Sigmoid colon (tissue), 7 donors: Measurements from ENCODE around the gene CD81. TPM values are rescaled to one million over a fixed set of nuclear protein-coding genes. Genes with fewer than 3 reads are reported as not detected.

Experiments
- DNase-seq: peaks from one replicate; pipeline ENCODE4 v3.0.0-alpha.2; 2019
- H3K27ac ChIP-seq, 4 donors: fragments of 200-600 bp; sonication (generic); one replicate each; pipeline ENCODE4 v1.5.1; 2016 to 2019; ENCODE audit warnings: mild to moderate bottlenecking in 1 of 4
- H3K27me3 ChIP-seq, 3 donors: fragments of 200-600 bp; sonication (generic); one replicate each; pipeline ENCODE4 v1.5.1; 2019; ENCODE audit warnings: mild to moderate bottlenecking in 1 of 3
- H3K36me3 ChIP-seq, 4 donors: fragments of 200-600 bp; sonication (generic); one replicate each; pipeline ENCODE4 v1.5.1; 2016 to 2019
- H3K4me1 ChIP-seq, 4 donors: fragments of 200-600 bp; sonication (generic); one replicate each; pipeline ENCODE4 v1.5.1; 2017 to 2019
- H3K4me3 ChIP-seq, 4 donors: fragments of 200-600 bp; sonication (generic); one replicate each; pipeline ENCODE4 v1.5.1; 2017 to 2019; ENCODE audit warnings: mild to moderate bottlenecking in 2 of 4, moderate library complexity in 1 of 4
- H3K9me3 ChIP-seq, 4 donors: fragments of 200-600 bp in 3 of 4; sonication (generic) in 3 of 4; one replicate each; pipeline versions ENCODE4 v1.5.1 to v1.6.1; 2013 to 2019
- CTCF ChIP-seq, 4 experiments: fragments of 450-650 bp in 3 of 4; fragments of 200-600 bp in 1 of 4; IDR thresholded peaks; one replicate each; pipeline ENCODE4 v1.5.1; 2016 to 2019; ENCODE audit warnings: antibody characterized with exemption in 4 of 4, mild to moderate bottlenecking in 3 of 4, moderate library complexity in 2 of 4
- EP300 ChIP-seq, 4 donors: sonication (generic); formaldehyde crosslinking; IDR thresholded peaks; one replicate each; pipeline ENCODE4 v1.6.1; 2017; ENCODE audit warnings: antibody characterized with exemption in 4 of 4
- POLR2A ChIP-seq, 2 donors: fragments of 450-650 bp; IDR thresholded peaks; one replicate each; pipeline ENCODE4 v1.6.1; 2016; ENCODE audit warnings: antibody characterized with exemption in 2 of 2, mild to moderate bottlenecking in 2 of 2, moderate library complexity in 2 of 2
- POLR2AphosphoS5 ChIP-seq, 4 donors: sonication (generic); formaldehyde crosslinking; IDR thresholded peaks; one replicate each; pipeline ENCODE4 v1.6.1; 2017; ENCODE audit warnings: antibody characterized with exemption in 4 of 4
- WGBS, 2 donors: extraction: QIAGEN DNeasy Blood & Tissue Kit; methylation state at CpG; one replicate each; pipeline ENCODE4 v1.1.7; 2013; 5-methylcytosine and 5-hydroxymethylcytosine counted together
- intact Hi-C: fragments of 100-400 bp; cut with DNase I; formaldehyde crosslinking; loops from one replicate; pipeline ENCODE4 v1.15.1; 2023
- polyA plus RNA-seq, 3 donors: library from polyadenylated mRNA; stranded (reverse); fragments of 200-250 nt; gene quantifications; one replicate each; pipeline ENCODE4 v1.2.3, GENCODE V29; 2013
- total RNA-seq, 4 donors: library from RNA; depleted of rRNA; stranded (reverse); fragments of >200 nt; gene quantifications; one replicate each; pipeline ENCODE4 v1.1.0, GENCODE V29; 2016
- donor health status: healthy with polysubstance abuse.
- donor health status: Bipolar disorder and iron deficiency.
- donor health status: healthy.

Gene CD81
- total and polyA plus RNA-seq, 7 donors: 67.9 to 625 (median 401) TPM

GRCh38 chr11:2360081-2360642 is 16.9 kb upstream of the CD81 start:
- H3K9me3 ChIP-seq: no peaks in the 10 kb centered on the region
- intact Hi-C loops: no loop called here

DNA sequence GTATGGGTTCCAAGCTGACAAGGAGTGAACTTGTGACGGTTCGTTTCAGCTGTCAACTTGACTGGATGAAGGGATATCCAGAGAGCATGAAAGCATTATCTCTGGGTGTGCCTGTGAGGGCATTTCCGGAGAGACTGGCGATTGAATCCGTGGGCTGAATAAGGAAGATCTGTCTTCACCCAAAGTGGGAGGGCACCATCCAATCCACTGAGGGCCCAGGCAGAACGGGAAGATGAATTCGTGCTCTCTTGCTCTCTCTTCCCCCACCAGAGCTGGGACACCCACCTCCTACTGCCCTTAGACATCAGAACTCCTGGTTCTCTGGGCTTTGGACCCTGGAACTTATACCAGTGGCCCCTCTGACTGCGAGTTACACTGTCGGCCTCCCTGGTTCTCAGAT is 15.5 kb upstream of the CD81 start:
- 83 to 89% methylated on average over 9 of the region's 9 CpGs for WGBS, 2 donors
- intact Hi-C loops: no loop called here
- TF ChIP-seq EP300 (IDR thresholded peaks at IDR 0.05): no peak
- no peak for TF ChIP-seq CTCF (IDR thresholded peaks at IDR 0.05)
- TF ChIP-seq POLR2AphosphoS5 (IDR thresholded peaks at IDR 0.05): no peak
- no peak for TF ChIP-seq POLR2A (IDR thresholded peaks at IDR 0.05)

More at GRCh38 chr11:2360081-2360642, 16.9 kb upstream of the CD81 start:
- no peaks in the 10 kb centered on the region for H3K4me1 ChIP-seq
- no peak overlapping the region for H3K27ac ChIP-seq
- H3K27me3 ChIP-seq: no peaks in the 10 kb centered on the region
- H3K36me3 ChIP-seq: no peaks in the 10 kb centered on the region
- TF ChIP-seq POLR2AphosphoS5 (IDR thresholded peaks at IDR 0.05) (no peak), EP300 (IDR thresholded peaks at IDR 0.05) (no peak), CTCF (IDR thresholded peaks at IDR 0.05) (no peak), POLR2A (IDR thresholded peaks at IDR 0.05) (no peak)
- 93% methylated on average over 14 of the region's 14 CpGs for WGBS, 2 donors
- H3K4me3 ChIP-seq: no peak overlapping the region
- no peak for DNase-seq

GRCh38 chr11:2362414-2362813 is 14.7 kb upstream of the CD81 start:
- H3K36me3 ChIP-seq: no peaks in the 10 kb centered on the region
- H3K27me3 ChIP-seq: no peaks in the 10 kb centered on the region
- no peak for DNase-seq
- no peaks in the 10 kb centered on the region for H3K9me3 ChIP-seq
- H3K4me3 ChIP-seq: no peak overlapping the region
- peaks cover 0 to 13% (median 10%) of the 10 kb centered on the region in 4 donors for H3K4me1 ChIP-seq
- H3K27ac ChIP-seq: no peak overlapping the region
- intact Hi-C loops: no loop called here
- WGBS, 2 donors: 82 to 88% methylated on average over 7 of the region's 7 CpGs
- no peak for TF ChIP-seq EP300 (IDR thresholded peaks at IDR 0.05)
- no peak for TF ChIP-seq POLR2AphosphoS5 (IDR thresholded peaks at IDR 0.05)
- TF ChIP-seq POLR2A (IDR thresholded peaks at IDR 0.05): no peak
- no peak for TF ChIP-seq CTCF (IDR thresholded peaks at IDR 0.05)

More for the DNA sequence above, 15.5 kb upstream of the CD81 start:
- Histone ChIP-seq H3K4me1 (peaks cover 0 to 12% (median 9%) of the 10 kb centered on the region in 4 donors), H3K36me3 (no peaks in the 10 kb centered on the region), H3K27me3 (no peaks in the 10 kb centered on the region), H3K9me3 (no peaks in the 10 kb centered on the region), H3K4me3 (no peak overlapping the region), H3K27ac (no peak overlapping the region)
- DNase-seq: no peak

GRCh38 chr11:2363130-2363529 is 14.0 kb upstream of the CD81 start:
- H3K9me3 ChIP-seq: no peaks in the 10 kb centered on the region
- no peaks in the 10 kb centered on the region for H3K27me3 ChIP-seq
- no peak overlapping the region for H3K4me3 ChIP-seq
- 88 to 91% methylated on average over 10 of the region's 10 CpGs for WGBS, 2 donors
- no peaks in the 10 kb centered on the region for H3K36me3 ChIP-seq
- H3K27ac ChIP-seq: no peak overlapping the region
- intact Hi-C loops: no loop called here
- no peak for DNase-seq
- TF ChIP-seq POLR2AphosphoS5 (IDR thresholded peaks at IDR 0.05) (no peak), CTCF (IDR thresholded peaks at IDR 0.05) (no peak), POLR2A (IDR thresholded peaks at IDR 0.05) (no peak), EP300 (IDR thresholded peaks at IDR 0.05) (no peak)
- H3K4me1 ChIP-seq: peaks cover 0 to 13% (median 10%) of the 10 kb centered on the region in 4 donors
